Globus pallidus (tissue), 1 donor: Measurements from ENCODE around the gene PTPRJ.

Experiments used
- DNase-seq: peaks from one replicate; pipeline ENCODE4 v3.0.0-alpha.2; 2015; ENCODE audit warnings: low spot score

Gene PTPRJ

DNA sequence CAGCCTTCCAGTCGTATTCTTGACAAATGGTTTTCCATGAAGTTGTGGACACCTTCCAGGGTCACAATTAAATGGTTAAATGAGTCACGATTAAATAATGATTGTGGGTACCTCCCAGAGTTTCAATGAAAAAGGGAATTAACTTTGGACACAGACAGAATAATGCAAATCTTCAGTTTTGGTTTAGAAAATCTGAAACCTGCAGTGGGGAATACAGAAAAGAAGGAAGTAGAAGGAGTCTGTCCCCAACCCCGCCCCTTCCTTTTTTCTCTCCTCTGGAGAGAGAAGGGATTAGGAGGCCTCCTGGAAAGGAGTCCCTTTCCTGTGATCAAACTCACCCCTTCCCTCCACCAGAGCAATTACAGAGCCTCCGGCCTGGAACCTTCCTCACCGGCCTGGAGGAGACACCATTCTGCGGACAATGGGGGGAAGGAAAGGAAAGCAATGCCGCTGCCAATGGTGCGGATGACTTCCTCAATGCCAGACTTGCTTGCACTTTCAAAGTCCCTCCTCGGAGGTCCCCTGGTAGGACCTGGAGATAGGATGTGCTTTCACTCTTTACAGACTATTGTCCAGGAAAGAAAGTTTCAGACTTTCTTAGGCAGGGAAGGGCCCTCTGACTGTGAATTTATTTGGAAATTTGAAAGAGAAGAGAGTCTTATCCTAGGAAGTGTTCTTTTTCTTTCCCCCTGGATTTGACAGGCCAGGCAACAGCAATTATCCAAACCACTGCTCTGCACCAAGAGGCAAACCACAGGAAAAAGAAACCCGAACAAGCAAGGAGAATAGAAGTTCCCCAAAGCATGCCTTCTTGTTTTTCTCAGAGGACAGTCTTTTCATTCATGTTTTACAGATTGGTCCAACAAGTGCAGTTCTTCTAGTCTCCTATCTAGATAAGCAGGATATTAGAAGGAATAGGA, 86.8 kb downstream of the PTPRJ start:
- no peak for DNase-seq

DNA sequence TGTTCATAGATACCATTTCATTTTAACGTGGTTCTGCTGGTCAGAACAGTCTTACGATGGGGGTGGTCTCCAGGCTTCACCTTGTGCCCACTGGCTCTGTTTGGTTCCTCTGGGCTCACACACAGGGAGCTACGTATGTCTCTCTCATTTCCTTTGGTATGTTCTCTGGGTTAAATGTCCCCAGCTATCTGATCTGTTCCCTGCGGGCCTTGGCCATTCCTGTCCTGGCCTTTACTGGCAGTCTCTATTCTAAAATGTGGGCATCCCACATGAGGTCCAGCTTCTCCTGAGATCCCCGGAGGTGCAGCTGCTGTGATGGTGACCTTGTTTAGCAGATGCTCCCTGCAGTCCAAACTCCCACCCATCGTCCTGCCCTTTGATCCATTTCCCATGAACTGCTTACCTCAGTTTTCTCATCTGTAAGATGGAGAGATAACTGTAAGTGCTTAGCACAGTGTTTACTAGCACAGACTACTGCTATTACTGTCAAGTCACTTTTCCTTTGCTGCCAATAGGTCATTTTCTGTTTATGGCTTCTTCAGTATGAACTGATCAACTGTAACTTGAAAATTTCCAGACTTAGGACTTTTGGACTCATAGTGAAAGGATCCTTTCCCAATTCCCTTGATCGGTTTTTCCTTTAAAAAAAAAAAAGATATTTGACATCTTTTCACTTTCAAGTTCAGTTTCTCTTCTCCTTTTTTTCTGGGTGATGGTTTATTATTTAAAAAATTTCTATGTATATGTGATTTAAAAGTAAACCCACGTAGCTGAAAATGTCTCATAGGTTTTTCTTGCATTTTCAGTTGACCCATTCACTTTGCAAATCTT, 92.9 kb downstream of the PTPRJ start:
- no peak for DNase-seq

DNA sequence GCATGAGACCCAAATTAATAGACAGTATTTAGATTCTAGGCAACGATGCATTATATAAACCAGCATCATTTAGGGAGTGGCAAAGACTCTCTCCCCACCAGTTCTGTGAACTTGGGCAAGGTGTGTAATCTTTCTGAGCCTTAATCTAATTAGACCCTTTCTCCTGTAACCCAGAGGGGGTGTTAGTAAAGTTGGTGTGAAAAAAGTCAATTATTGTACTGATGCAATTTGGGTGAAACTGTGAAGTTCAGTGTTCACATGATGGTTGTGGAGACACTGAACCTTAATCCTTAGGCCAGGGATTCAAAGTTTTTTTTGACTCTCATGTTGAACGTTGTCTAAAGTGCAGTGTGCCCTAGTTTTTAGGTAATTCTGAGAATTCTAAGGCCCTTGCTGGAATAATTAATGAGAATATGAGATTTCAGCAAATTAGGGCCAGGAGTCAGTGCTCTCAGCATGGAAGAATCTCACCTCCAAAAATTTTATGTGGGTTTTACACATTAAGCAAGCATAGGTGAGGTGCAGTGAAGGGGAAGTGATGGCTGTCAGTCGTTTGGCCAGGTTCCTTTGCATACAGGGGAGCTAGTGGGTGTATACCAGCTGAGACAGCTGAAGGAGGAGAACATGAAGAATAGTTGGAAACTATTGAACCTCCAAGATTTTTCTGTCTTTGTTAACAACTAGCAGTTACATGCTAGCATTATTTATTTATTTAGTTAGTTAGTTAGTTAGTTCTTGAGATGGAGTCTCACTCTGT, 94.2 kb downstream of the PTPRJ start:
- no peak for DNase-seq

DNA sequence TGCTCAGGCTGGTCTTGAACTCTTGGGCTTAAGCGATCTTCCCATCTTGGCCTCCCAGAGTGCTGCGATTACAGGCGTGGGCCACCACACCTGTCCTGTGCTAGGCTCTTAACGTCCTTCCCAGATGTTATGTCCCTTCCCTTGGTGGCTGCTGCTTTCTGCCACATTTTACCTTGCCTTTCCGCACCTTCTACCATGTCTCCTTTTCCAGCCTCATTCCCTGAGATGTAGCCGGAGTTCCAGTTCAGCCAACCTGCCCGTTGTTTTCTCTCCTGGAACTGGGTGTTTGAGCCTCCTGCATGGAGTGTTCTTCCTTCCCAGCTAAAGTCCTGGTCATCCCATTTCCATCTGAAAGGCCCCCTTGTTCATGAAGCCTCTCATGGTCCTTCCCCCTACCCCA, 95.3 kb downstream of the PTPRJ start:
- DNase-seq: no peak

DNA sequence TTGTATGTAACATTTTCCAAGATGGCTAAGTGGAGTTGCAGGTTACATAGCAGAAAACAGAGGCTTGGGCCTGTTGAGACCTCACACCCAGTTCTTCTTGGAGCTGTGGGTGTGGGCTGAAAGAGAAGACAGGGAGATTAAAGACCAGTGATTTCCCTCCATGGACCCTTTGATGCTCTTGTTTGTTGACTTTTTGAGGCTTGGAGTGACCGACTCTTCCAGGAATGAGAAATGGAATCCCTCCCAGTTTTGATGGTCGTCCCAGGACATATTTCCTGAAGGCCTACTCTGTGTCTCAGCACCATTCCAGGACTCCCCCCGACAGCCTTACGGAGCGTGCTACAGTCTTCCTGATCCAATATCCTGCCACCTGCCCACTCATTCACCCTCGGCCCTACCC, 96.9 kb downstream of the PTPRJ start:
- no peak for DNase-seq

DNA sequence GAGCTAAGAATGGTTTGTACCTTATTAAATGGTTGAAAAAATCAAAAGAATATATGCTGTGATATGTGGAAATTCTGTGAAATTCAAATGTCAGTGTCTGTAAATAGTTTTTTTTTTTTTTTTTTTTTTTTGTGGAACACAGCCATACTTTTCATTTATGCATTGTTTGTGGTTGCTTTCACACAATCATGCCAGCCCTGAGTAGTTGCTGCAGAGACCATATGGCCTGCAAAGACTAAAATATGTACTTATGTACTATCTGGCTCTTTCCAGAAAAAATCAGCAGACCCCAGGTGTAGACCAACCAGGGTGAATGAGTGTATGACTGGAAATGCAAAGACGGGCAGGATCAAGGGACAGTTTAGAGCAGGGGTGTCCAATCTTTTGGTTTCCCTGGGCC, 98.3 kb downstream of the PTPRJ start:
- no peak for DNase-seq

DNA sequence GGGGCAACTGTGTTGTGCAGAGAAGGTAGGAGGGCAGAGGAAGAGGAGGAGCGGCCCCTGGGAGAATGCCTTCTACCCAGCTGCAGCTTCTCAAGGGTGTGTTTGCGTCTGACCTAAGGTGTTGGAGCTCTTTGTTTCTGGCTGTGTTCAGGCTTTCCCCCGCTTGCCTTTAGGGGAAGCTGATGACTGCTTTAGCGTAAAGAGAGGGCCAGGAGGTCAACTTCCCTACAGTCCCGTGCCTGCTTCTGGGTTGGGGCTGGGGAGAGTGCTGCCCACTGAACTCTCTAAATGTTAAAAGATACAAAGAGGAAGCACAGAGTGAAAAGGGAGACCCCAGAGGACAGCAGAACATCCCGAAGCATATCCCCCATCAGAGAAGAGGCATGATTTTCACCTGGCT, 99.2 kb downstream of the PTPRJ start:
- DNase-seq: no peak

DNA sequence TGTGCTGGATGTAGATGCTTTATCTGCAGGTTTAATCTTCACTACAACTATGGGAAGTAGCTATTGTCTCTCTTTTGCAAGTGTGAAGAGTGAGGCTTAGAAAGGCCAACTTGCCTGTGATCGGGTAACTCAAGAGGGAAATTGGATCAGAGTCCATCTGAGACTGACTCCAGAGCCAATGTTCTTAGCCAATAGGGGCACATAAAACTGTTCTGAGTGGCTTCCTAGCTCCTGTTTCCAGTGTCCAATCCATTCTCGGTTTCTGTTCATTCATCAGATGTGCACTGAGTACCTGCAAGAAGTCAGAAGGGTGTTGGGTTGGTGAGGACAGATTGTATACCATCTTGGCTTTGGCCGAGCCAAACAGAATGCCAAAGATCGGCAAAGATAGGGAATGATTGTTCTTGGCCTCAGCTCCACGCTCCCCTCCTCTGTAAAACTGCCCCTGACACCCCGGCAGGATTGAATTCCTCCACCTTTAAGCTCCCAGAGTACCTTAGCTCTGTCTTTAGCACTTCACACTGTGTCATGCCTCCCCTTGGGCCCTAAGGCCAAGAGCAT, 100.0 kb downstream of the PTPRJ start:
- DNase-seq: no peak

DNA sequence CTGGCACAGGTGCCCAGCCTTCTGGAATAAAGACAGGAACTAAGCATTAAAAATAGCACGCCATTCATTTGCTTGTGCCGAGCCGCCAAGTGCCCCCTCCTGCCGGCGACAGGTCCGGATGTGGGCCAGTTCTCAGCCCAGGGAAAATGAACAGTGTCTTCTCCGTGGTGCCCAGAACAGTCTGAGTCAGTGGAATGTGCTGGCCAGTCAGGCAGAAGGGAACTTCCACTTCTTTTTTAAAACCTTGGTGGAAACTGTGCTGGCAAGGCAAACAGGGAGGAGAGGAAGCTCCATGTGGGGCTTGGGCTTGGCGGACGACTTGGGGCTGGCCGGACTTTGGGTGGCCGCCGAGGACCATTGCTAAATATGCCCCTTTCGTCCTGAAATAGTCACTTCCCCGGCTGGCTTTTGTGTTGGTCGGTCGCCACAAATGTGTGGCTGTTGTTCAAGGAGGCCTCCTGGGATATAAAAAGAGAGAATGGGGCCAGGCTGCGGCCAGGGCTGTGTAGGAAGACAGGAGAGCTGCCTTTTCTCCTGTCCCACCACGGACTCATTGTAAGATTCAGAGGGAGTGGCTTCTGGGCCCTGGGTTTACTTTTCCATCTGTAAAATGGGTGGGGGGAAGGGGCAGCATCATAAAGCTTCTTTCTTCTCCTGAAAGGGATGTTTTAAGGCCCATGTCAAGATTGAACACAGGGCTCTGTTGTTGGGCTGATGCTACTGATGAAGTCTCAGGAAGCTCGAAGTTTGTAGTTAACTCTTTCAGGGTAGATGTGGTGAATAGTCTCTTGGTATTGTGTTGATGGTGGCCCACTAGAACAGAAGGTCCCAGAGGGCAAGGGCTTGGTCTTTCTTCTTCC, 101.0 kb downstream of the PTPRJ start:
- DNase-seq: peak; percentile 79

DNA sequence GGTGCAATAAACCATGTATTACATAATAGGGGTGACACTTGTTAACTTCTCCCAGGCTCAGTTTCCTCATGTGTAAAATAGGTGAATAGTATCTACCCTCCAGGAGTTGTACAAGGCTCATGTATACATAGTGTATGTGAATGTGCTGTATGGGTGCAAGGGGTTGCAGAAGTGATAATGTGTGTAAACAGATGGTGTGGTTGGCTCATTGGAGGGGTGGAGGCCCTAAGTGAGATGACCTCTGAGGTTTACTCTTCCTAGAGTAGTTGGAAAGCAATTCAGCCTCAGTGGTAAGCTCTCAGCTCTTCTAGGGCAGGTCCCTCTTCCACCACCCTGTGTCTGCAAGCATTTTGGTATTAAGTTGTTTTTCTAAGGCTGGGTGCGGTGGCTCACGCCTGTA, 102.4 kb downstream of the PTPRJ start:
- no peak for DNase-seq

DNA sequence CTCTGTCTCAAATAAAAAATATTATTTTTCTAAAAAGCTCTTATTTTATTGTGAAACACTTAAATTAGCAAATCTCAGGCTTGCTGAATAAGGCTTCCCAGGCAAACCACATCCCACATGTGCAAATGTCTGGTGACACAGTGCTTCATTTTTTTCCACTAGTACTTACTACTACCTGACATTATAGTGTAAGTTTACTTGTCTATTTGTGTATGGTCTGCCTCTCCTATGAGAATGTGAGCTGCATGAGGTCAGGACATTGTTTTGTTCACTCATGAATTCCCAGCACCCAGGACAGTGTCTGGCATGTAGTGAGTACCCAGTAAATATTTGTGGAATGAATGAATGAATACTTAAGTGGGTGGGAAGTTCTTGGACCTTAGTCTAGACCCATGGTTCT, 103.1 kb downstream of the PTPRJ start:
- no peak for DNase-seq

DNA sequence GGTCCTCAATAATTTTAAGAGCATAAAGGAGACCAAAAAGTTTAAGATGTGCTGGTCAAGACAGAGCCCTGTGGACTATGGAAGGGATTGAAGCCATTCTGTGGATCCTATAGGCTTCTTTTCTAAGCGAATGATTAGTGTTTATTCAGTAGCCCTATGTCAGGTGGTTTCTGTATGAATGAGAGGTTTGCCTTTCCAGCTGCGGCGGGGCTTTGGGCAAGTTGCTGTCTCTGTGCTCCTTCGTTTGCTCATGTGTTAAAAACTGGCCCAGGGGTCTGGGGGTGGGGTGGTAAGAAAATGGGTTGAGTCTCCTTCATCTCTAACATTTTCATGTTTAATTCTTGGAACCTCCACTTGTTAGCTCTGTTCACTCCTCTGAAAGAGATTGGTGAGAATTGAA, 105.3 kb downstream of the PTPRJ start:
- no peak for DNase-seq

DNA sequence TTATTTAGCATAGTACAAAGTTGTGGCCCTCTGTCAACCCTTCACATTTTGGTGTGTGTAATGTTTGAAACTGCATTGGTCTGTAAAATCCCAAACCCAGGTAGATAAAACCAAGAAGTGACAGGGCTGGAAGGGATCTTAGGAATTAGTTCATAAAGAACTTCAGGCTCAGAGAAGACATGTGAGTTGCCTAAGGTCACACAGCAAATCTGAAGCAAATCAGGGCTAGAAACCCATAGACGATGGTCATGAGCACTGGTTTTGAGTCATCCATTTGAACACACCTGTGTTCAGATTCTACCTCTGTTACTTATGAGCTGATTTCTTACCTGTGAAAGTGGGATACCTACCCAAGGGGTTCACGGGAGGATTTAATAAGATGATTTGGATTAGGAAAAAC, 107.1 kb downstream of the PTPRJ start:
- no peak for DNase-seq

DNA sequence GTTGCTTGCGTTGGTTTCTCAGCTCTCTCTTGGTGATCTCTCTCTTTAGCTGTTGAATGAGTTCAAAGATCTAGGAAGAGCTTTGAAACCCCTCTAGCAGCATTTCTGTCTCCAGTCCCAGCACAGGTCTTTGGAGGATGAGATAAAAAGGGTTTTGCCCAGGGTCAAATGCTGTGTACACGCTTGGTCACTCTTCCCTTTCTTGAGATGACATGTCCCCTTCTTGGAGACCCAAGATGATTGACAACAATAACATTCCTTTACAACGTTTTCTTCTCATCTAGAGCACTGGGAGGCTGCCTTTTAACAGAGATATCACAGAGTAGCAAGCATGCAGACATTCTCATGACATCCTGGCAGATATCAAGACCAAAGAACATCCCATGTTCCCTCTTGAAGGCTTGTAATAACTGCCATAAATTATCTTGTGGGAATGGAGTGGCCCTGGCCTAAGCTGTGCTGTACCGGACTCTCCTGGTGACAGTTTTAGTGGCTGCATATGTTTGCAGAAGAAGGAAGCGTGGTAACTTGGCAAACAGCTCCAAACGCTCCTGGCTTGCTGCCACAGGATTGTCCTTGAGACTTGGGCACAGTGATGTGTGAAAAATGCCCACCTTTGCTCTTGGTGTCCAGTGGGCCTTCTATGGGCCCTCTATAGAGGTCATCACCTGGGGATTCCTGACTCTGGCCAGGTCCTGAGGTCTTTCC, 107.8 kb downstream of the PTPRJ start:
- DNase-seq: no peak

DNA sequence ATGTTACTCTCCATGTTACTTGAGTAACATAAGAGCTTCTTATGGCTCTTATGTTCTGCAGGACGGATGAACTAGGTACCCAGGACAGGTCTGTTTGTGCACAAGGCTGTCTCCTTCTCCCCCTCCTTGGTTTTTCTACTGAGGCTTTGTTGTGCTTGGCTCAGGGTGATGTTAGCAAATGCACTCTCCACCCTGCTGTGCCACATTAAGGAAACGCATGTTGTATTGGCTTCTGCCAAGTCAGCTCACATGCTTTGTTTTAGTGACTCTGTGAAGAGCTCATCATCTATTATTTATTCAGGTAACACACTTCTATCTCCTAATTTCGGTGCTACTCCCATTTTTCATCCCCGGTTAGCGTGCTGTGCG, 108.3 kb downstream of the PTPRJ start:
- no peak for DNase-seq

DNA sequence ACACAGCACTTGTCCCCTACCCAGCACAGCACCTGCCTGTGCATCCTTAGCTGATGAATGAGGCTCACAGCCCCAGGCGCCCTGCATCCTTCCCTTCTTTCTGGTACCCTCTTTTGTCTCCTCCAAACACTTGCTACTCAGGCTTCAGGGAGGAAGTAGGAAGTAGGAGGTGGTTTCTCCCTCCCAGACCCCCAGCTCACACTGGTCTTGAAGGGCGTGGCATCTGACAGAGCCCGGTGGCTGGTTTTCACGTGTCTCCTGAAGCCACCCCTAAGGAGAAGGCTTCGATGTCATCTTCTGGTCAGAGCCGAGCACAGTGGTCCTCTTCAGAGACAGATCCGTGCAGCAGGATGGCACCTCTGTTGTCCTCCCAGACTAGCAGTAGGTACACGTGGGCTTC, 109.8 kb downstream of the PTPRJ start:
- DNase-seq: no peak

DNA sequence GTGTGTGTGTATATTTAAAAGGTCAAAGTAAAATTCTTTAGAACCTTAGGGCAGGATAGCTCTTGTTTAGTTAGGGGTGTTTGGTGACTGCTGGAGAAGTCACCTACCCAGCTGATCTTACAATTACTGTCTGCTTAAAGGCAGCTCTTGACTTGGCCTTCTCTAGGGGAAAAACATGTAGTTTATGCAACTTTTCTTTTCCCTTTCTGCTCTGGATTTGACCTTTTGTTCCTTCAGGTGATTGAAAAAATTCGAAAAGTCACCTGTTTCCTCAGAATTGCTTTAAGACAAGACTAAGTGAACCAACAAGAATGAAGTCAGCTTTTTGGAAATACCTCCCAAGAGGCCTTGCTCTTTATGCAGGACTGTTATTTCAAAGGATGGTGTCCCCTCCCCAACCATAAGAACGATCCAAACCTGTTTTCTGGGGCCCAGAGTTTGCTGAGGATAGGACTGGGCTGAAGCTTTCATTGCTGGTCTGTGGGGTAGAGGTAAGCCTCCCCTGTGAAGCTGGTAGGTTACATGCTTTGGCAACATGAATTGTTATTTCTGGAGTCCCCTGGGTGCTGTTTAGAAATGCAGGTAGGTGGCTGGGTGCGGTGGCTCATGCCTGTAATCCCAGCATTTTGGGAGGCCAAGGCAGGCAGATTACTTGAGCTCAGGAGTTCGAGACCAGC, 111.2 kb downstream of the PTPRJ start:
- no peak for DNase-seq

DNA sequence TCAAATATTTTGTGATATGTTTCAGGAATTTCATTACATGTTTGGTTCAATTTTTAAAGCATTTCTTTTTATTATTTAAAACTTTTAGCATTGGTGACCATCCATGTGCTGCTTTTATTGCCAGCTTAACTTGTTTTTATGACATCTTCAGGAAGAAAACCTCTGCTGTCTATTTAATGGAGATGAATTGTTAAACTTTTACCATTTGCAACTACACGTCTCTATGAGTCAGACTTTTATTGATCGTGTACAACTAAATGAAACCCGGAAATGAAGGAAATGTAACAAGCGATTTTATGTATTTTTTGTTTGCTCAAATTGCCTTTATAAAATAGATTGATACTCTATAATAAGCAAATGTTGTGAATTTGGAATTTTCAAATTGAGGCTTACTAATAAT, 113.0 kb downstream of the PTPRJ start:
- no peak for DNase-seq

DNA sequence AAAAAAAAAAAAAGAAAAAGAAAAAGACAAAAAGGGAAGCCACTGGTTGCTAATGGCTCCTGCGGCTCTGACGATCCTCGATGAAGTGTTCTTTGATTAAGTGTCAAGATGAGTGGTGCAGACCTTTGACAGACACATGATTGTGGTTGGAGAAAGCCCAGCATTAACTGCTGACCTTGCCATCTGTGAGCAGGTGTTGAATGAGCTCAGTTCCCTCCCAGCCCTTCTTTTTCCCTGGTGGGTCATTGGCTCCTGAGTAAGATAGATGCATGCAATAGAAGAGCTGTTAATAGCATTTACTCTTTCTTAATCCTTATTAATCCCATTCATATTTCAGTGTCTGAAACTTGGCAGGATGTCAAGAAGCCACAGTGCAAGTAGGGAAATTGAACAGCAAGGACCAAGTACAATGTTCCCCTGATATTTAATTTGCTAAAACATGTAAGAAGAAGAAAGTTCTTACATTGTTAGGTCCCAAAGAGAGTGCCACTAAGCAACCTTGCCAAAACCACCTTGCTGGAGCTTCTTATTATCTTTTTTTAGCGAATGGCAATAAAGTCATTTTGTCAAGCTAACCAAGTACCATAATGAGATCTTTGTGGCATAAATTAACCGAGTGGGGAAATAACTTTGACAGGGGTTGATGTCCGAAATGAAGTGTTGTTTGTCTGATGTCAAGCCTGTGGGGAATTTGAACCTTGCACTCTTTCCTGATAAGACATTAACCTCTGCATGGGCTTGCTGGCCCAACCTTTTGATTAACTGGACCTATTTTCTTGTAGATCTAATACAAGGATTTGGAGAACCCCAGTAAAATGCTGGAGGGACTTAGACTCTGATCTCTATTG, 113.7 kb downstream of the PTPRJ start:
- no peak for DNase-seq
